Tibial nerve (tissue), 4 donors: ENCODE data around the gene POLE2.

Experiments
- EP300 ChIP-seq, 2 donors: sonication (generic); formaldehyde crosslinking; IDR thresholded peaks; one replicate each; pipeline ENCODE4 v1.6.1; 2017; ENCODE audit warnings: antibody characterized with exemption in 2 of 2, mild to moderate bottlenecking in 1 of 2
- POLR2A ChIP-seq, 2 donors: fragments of 450-650 bp; IDR thresholded peaks; one replicate each; pipeline ENCODE4 v1.6.1; 2017; ENCODE audit warnings: antibody characterized with exemption in 2 of 2, mild to moderate bottlenecking in 2 of 2, moderate library complexity in 2 of 2
- TF ChIP-seq, protein P1 (sequence below), 5 experiments: fragments of 200-600 bp in 3 of 5; fragments of 450-650 bp in 2 of 5; sonication (generic) in 3 of 5; IDR thresholded peaks; one replicate each; pipeline ENCODE4 v1.5.1; 2016 to 2019; ENCODE audit warnings: antibody characterized with exemption in 5 of 5, mild to moderate bottlenecking in 3 of 5, moderate library complexity in 2 of 5

DNA sequence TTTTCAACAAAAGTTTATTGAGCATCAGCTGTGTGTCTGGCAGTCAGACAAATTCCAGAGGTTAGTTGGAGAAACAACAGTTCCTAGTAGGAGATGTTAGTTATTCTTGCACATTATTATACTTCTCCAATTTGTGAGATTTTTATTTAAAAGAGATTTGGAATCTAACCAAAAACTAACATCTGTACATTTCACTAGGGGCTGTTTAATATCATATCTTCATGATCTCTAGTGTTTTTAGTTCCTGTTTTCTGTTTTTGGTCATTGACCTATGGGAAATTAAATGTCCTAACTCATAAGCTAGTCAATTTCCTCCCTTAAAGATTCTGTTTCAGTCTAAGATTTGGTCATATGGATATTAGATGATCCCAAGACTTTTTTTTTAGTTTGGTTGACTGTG, 45.8 kb upstream of the POLE2 start:
- TF ChIP-seq, protein P1, sequence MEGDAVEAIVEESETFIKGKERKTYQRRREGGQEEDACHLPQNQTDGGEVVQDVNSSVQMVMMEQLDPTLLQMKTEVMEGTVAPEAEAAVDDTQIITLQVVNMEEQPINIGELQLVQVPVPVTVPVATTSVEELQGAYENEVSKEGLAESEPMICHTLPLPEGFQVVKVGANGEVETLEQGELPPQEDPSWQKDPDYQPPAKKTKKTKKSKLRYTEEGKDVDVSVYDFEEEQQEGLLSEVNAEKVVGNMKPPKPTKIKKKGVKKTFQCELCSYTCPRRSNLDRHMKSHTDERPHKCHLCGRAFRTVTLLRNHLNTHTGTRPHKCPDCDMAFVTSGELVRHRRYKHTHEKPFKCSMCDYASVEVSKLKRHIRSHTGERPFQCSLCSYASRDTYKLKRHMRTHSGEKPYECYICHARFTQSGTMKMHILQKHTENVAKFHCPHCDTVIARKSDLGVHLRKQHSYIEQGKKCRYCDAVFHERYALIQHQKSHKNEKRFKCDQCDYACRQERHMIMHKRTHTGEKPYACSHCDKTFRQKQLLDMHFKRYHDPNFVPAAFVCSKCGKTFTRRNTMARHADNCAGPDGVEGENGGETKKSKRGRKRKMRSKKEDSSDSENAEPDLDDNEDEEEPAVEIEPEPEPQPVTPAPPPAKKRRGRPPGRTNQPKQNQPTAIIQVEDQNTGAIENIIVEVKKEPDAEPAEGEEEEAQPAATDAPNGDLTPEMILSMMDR (IDR thresholded peaks at IDR 0.05) = no peak
- TF ChIP-seq POLR2A (IDR thresholded peaks at IDR 0.05) = no peak
- no peak for TF ChIP-seq EP300 (IDR thresholded peaks at IDR 0.05)
